NCI-H82 (cell line): ENCODE data around the gene KCNJ15.
"Not testable (repeated sequence)": the region's sequence is repeated elsewhere in the genome, so short reads cannot be mapped to it uniquely, and the experiment has no call there.

Experiments used
- DNase-seq: peaks from one replicate; lab custom pipeline; 2025; lab: John Stamatoyannopoulos, UW

KCNJ15 gene

DNA sequence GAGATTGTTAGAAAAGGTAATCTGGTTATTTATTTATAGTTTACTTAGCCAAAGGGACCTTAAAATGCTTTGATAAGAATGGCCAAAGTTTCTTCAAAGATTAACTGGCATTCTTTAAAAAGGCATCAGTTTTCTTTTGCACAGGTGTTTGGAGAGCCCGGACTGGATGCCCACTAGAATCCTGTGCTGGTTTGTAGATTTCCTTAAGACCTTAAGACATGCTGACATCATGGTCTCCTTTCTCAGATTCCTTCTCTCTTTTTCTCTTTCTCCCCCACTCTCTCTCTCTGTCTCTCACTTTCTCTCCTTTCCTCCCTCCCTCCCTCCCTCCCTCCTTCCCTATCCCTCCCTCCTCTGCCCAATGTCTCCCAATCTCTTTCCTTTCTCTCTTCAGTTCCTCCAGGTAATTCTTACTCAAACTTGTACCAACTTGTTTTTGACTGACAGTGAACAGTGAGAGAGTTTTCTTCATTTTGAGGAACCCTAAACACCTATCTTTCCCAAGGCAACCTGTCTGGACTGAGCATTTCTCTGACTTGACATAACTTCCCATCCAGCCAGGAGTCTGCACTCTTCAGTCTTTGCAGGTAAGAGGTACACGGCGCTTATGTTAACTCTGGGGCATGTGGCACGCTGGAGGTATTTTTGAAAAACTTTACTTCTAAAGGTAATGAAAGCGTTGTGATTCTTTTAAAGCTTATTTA, at the start of gene KCNJ15:
TSS of gene KCNJ15 (plus strand) at position 393 of the 704 bp plus-strand sequence. CDS start 42,271 bp downstream, outside the sequence.
- DNase-seq = no peak

DNA sequence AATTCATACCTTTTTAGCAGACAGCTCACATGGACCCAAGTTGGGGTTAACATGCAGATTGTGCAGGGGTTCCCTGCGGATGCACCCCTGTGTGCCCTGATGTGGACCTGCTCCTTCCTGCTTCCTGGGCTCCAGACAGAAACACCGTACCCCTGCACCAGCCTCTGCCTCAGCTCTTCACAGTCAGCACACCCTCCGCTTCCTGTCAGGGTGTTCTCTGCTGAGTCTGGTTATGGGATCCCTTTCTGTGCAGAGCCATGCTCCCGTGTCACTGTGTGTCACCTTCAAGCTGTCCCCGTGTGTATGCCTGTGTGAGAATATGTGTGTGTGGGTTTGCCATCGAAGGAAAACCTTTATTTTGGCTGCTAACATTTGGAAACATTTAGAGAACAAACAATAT, 48.7 kb upstream of the KCNJ15 start:
- DNase-seq = no peak

DNA sequence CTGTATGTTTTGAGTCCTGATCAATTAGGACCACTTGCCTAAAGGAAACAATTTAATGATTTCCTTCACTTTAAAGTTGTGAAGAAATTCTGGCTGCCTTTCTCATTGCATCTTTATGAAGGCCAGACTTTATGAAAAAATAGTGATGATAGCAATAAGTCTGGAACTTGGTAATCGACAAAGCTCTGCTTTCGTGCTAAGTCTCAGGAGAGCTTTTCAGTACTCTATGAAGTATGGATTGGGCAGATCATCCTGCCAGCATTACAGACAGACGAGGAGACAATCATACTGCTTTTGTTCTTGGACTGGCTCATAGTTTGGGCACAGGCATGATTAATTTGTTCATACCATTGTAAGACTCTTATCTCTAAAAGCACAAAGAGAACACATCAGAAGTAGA, 45.5 kb upstream of the KCNJ15 start:
- DNase-seq = no peak

DNA sequence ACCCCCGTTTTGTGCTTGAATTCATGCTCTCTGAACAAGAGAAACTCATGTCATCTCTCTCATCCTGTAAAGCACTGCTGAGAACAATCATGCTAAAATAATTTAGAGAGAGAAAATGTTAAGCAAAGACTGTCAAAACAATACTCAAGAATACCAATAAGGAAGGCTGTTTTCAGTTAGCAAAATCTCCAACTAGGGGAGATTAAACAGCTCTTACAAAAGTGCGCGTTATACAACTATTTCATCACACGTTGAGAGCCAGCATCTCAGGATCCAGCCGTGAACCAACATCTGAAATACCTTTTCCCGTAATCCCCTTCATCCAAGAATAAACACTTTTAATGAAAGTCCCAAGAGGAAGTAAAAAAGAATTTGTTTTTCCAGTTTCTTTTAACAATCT, 44.1 kb upstream of the KCNJ15 start:
- no peak for DNase-seq

DNA sequence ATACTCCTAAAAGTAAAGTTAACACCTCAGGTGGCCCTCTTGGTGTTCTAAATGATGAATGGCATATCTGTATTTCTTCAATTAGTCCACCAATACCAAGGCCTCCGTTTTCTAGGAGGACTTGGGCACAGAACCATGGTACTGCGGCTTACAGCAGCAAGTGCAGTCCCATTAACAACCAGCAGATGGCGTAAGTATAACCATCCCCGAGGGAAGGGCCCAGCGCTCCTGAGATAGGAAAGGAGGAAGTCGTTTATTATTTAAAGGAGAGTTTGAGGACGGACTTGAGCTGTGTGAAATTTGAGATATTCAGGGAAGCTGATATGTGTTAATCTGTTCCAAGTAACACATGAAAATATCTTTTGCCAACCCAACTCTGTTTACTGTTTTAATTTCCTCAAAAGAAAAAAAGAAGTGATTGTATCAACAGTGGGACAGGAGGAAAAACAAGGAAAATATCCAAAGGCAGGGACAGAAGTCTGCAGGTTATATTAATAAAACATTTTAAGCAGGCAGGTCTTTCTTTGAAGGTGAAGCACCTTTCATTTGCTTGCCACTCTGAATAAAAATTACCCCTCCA, 37.7 kb upstream of the KCNJ15 start:
- peak; percentile 81 for DNase-seq

DNA sequence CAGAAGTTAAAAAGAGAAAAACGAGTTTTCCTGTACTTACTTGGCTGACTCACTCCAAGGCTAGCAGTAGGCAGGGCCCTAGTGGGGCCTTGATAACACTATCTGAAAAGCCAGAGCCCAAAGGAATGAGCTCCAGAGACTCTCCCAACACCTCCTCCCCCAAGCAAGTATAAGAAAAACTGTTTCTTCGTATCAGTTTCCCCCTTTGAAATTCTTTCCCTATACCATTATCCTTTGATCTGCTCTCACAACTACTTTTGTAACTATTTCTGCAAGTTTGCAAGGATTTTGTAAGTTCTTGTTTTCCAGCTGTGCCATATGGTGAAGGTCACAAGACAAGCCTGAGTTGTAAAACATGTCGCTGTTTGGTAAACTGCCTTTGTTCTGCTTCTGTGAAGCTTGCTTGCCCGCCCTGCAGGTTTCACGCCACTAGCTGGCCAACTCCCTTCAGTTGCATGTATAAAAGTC, 36.5 kb upstream of the KCNJ15 start:
- no peak for DNase-seq

DNA sequence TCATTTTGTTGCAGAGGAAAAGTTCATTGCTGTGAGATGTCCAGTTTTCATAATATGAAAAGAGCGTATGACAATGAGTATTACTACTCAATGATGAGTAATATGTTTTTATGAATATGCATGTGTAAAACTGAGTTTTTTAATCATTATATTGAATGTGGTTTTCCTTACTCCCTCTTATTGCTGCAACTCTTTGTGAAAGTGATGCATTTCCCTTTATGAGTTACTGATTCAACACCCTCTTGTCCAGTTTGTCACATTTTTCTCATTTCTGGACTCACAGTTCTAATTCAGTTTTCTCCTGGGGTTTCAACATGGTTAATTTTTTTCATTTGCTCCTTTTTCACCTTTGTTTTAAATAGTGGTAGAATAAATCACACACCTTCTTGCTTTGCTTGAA, 35.2 kb upstream of the KCNJ15 start:
- no peak for DNase-seq

DNA sequence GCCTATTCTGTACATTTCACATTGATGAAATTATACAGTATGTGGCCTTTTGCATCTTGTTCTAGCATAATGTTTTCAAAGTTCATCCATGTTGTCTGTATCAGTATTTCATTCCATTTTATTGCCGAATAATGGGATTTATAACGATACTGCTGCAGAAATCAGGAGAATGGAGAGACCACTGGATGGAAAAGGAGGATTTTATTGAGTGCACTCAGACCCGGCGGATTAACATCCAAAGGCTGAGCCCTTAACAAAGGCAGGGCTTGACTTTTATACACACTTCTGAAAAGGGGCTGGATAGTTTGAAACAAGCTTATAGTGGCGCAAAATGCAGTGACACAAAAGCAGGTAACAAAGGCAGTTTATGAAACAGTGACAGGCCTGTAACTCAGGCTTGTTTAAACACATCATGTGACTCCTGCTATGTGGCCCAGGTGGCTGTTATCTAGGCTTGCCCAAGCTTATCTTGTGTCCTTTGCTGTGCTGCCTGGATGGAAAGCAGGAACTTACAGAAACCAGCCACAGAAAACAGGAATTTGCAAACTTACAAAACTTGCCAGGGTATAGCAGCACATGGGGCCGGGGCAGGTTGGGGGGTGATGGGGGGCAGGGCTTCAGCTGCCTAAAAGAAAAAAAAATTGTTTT, 32.8 kb upstream of the KCNJ15 start:
- DNase-seq = no peak

DNA sequence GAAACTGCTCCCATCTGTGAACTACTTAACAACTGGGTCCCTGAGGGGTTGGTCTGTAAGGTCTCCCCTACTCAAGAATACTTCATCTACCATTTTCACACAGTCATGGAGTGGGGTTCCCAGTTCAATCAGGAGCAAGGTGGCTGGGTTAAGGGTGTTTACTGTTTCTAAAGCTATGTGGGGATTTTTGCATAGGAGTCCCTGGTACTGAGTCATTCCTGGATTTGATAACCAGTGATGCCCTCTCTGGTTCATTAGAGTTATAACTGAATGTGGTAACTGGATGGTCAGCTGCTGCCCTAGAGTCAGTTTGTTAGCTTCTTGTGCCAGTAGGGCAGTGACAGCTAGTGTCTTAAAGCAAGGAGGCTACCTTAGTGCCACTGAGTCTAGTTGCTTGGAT, 29.4 kb upstream of the KCNJ15 start:
- DNase-seq = no peak

DNA sequence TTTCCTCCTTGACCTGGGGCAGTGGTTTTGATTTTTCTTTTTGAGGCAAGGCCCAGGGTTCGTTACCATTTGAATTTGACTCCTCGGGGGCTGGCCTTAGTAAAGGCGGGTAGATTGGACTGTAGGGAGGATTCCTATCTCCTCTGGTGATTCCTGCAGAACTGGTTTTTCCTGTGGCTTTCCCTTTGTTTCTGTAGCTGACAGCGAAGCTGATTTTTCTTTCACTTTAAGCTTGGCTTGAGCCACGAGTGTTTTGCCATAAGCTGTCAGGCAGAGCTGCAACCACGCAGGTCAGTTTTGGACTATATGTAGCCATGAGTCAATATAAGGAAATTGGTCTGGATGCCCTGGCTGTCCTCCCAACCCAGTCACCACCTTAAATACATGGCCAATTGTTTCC, 28.7 kb upstream of the KCNJ15 start:
- no peak for DNase-seq

DNA sequence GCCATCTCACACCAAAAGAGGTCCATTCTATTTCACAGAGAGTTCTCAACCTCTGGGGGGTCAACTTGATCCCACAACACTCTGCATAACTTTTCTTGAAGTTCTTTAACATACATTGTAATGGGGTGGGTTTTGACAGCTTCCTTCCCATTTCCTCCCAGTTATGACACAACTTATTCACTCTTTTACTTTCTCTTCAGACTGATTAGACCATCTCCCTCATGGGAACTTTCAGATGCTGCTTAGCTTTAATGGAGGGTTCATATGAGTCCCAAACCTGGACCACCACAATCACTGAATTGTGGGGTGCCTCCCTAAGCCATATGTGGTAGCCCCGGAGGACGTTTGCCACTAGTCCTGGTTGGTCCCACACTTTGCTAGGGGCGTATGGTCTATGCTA, 28.3 kb upstream of the KCNJ15 start:
- DNase-seq = no peak

DNA sequence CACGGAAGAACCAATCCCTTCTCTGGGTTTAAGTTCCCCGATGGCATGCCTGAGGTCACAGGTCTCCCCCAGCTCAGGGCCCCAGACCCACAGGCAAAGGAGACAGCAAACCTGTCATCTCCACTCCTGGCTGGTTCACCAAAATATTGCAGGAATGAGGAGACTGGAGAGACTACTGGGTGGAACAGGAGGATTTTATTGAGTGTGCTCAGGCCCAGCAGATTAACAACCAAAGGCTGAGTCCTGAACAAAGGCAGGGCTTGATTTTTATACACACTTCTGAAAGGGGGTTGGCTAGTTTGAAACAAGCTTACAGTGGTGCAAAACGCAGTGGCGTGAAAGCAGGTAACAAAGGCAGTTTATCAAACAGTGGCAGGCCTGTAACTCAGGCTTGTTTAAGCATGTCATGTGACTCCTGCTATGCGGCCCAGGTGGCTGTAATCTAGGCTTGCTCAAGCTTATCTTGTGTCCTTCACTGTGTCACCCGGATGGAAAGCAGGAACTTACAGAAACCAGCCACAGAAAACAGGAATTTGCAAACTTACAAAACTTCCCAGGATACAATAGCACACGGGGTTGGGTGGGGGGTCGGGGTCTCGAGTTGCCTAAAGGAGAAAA, 27.4 kb upstream of the KCNJ15 start:
- no peak for DNase-seq

DNA sequence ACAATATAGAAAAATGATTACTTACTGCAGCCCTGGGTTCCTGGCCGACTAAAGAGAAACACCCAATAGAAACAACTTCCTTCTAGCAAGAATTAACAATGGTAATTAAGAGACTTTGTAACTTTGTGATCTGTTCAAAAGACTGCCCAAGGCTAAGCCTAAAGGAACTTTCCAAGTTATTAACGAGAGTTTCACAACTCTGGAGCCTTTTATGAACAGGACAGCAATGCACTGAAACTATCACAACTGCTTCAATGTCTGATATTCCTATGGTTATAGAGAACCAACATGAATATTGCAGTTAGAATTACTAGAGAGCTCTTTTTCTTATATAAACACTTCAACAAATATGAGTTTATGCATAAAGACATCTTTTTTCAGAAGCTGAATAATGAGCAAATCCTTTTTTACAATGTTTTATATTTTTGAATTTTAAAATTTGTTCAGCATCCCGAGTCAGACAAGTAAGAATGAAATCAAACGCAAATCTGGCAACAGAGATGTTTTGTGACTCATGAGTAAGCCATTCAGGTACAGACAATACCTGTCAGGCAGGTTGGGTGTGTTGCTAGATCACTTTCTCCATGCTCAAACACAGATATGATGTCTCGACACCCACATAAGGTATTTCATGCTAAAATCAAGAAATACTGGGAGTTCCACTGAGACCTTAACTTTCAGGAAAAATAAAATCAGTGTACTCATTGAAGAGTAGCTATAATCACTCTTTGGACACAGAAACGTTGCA, 22.2 kb upstream of the KCNJ15 start:
- DNase-seq = no peak

DNA sequence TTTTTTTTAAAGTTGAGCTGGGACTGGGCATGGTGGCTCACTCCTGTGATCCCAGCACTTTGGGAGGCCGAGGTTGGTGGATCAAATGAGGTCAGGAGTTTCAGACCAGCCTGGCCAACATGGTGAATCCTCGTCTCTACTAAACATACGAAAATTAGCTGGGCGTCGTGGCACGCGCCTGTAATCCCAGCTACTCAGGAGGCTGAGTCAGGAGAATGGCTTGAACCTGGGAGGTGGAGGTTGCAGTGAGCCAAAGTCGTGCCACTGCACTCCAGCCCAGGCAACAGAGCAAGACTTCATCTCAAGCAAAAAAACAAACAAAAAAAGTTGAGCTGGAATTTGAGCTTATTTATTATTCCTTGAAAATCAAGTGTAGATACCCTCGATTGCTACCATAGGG, 21.5 kb upstream of the KCNJ15 start:
- not testable (repeated sequence) for DNase-seq

DNA sequence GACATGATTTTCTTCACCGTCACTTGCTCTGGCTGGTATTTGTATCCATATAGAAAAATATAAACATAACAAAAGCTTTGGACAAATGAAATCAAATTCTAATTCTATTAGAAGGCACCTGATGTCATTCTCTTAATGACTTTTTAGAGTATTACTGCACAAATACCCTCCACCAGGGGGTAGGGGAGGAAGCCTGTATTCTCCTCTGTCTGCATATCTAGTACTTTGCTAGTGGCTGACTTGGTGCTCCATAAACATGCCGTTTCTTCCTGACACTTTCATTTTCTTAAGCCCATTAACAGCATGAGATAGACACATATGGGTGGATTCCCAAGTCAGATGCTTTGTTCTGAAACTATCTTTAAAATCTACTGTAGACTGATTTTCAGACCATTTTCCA, 20.6 kb upstream of the KCNJ15 start:
- no peak for DNase-seq

DNA sequence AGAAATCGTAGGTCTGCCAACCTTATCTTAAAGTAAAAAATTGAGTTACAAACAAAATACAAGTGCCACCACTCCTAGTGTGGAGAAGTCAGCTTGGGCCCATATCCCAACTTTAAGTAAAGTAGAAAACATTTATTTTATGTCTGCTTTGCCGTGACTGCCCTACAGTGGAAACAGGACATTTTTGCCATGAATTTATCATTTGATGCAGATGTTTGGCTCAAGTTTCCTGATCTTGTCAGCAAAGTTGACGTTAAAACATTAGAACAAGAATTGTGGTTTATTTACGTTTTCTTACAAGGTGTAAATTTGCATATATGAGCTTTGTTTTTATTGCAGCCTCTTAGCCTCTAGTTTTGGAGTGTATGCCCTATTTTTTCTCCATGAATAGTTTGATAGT, 17.1 kb upstream of the KCNJ15 start:
- no peak for DNase-seq

DNA sequence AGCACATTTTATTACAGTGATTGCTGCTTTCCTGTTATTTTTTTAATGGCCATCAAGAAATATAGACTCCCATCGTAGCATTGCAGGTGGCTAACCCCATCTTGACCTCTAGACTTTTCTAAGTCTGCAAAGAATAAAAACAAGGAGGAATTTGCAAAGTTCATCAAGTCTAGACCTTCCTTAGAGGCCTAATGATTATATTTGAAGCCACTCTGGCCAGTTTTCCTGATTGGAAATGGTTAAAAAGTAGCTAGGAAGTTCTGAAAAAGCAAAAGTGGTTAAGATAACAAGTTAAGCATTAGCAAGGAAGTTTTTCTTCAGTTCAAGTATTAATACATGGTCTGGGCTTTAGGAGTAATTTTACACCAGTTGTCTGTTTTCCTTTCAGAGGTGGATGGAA, 16.7 kb upstream of the KCNJ15 start:
- DNase-seq = no peak

DNA sequence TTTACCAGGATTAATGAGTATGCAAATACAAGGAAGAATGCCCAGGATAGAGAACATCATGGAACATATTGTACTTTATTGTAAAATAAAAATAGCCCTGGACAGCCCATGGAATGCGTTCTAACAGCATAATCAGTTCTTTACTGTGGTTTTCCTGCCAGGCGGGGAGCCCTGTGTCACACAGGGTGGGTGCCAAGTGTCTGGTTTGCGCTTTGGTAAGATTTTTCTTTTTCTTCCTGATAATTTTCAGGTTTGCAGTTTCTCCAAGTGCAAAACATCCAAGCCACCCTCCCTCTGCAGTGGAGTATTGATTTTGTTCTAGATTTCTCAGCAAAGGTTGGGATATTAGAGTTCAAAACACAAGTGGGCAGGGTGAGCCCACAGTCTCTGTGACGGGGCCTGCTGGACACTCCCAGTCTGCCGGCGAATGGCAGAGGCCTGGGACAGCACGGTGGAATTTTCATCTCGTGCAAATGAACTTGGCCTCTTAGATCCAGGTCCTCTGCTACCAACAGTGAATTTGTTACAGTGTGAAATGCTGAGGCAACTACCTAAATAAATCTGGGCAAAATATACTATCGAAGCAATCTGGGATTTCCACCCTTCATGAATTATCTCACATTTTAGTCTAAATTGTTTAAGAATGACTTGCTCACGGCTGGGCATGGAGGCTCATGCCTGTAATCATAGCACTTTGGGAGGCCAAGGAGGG, 15.6 kb upstream of the KCNJ15 start:
- no peak for DNase-seq

DNA sequence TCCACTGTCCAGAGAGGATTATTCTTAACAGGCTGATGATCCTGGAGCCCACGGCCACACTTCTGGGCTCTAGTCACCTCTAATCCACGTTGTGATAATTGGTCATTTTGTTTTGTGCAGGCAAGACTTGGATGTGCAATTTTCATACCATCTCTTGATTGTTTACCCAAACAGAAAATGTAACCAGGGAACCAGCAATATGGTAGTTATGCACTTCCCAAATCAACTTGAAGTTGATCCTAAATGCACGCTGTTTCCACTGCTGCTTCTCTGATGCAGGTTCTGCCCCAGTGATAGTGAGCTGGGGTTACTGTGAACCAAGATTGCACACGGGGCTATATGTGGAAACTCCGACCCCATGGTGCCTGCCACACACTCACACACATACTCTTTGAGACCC, 14.7 kb upstream of the KCNJ15 start:
- no peak for DNase-seq

DNA sequence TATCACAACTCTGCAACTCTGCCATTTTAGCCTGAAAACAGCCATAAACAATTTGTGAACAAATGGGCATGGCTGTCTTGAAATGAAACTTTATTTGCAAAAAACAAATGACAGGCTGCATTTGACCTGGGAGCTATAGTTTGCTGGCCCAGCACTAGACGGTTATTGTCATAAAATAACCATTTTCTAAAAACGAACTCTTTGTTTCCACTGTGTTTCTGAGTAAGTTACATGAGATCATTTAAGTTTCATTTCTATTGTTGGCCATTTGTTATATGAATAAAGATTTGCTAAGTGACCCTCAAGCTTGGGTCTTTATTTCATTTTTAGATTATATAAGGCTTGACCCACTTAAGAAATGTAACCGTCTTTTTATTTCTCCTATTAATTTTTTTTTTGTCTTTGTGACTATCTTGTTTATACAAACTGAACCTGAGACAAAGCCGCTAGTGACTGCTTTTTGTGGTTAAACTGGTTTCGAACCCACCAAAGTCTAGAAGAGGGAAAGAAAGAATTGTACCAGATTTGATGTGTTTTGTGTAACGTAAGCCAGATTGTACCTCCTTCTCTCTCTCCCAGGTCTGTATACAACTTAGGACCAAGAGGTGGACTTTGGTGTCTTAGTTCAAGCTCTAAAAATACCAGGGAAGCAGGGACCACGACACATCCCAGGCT, 12.9 kb upstream of the KCNJ15 start:
- DNase-seq = no peak

DNA sequence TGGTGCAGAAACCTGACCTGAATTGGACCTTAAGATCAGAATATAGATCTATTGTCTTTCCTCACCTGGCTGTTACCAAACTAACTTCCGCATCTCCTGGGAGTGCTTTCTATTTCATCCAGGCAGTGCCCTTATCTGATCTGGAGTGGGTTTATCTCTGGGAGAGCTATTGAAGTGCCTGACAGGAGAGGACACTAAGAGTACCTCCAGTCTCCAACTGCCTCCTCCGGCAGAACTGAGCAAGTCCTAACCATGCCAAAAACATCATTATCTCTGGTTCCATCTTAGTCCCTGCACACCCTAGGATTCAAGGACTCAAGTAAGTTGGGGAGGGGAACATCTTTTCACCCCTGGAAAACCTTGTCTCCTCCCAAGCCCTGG, 12.4 kb upstream of the KCNJ15 start:
- DNase-seq = no peak
